DND-41 (cell line): ENCODE results near the gene ERCC6.

Experiments
- ATAC-seq: fragments of 200-7000 bp; cut with Tn5 transposase; 3 replicates; pipeline ENCODE4 v1.9.1; 2021; ENCODE audit warnings: low read depth; ENCODE audit not compliant: insufficient read depth
- DNase-seq: peaks from one replicate; pipeline ENCODE4 v3.0.0-alpha.2; 2020
- H2AFZ ChIP-seq: 2 replicates; pipeline ENCODE4 v1.6.0; 2012; ENCODE audit warnings: low read depth, low read length
- H3K27ac ChIP-seq: 2 replicates; pipeline ENCODE4 v1.5.1; 2012; ENCODE audit warnings: low read length, inconsistent platforms
- H3K27me3 ChIP-seq: fragments of 200-600 bp; sonication (generic); 2 replicates; pipeline ENCODE4 v1.6.0; 2012; ENCODE audit warnings: low read length, mild to moderate bottlenecking, inconsistent platforms; ENCODE audit not compliant: insufficient read depth, poor library complexity
- H3K36me3 ChIP-seq: 2 replicates; pipeline ENCODE4 v1.5.1; 2012; ENCODE audit warnings: low read length, inconsistent platforms; ENCODE audit not compliant: insufficient read depth
- H3K4me1 ChIP-seq: 2 replicates; pipeline ENCODE4 v1.5.1; 2012; ENCODE audit warnings: mild to moderate bottlenecking, low read length; ENCODE audit not compliant: insufficient read depth
- H3K4me2 ChIP-seq: 2 replicates; pipeline ENCODE4 v1.6.0; 2012; ENCODE audit warnings: mild to moderate bottlenecking, moderate library complexity, low read length, inconsistent platforms; ENCODE audit not compliant: insufficient read depth
- H3K4me3 ChIP-seq, 2 experiments: fragments of 200-600 bp in 1 of 2; shearing (Covaris generic) in 1 of 2; 2 replicates each; pipeline ENCODE4 v1.5.1; 2012 to 2016; ENCODE audit warnings: inconsistent platforms in 2 of 2, low read length in 2 of 2, mild to moderate bottlenecking in 2 of 2, low read depth in 1 of 2, moderate library complexity in 1 of 2
- H3K79me2 ChIP-seq: 2 replicates; pipeline ENCODE4 v1.6.0; 2012; ENCODE audit warnings: low read length, inconsistent platforms; ENCODE audit not compliant: insufficient read depth
- H3K9ac ChIP-seq: 2 replicates; pipeline ENCODE4 v1.6.0; 2012; ENCODE audit warnings: low read depth, mild to moderate bottlenecking, inconsistent platforms, low read length, moderate library complexity
- H3K9me3 ChIP-seq: 2 replicates; pipeline ENCODE4 v1.5.1; 2012; ENCODE audit warnings: low read length, moderate library complexity, mild to moderate bottlenecking, inconsistent platforms; ENCODE audit not compliant: insufficient read depth, severe bottlenecking
- H4K20me1 ChIP-seq: 2 replicates; pipeline ENCODE4 v1.6.0; 2012; ENCODE audit warnings: low read length; ENCODE audit not compliant: insufficient read depth
- EZH2 ChIP-seq: IDR thresholded peaks from 3 replicates; pipeline ENCODE4 v1.6.1; 2012; ENCODE audit warnings: borderline replicate concordance, low read depth, mild to moderate bottlenecking, moderate library complexity, low read length, inconsistent platforms; ENCODE audit not compliant: severe bottlenecking
- TF ChIP-seq, protein P1 (sequence below): IDR thresholded peaks from 2 replicates; pipeline ENCODE4 v1.5.1; 2012; ENCODE audit warnings: borderline replicate concordance, low read length, moderate library complexity, mild to moderate bottlenecking; ENCODE audit not compliant: poor library complexity, severe bottlenecking; ENCODE audit errors: extremely low read depth

The ERCC6 gene

DNA sequence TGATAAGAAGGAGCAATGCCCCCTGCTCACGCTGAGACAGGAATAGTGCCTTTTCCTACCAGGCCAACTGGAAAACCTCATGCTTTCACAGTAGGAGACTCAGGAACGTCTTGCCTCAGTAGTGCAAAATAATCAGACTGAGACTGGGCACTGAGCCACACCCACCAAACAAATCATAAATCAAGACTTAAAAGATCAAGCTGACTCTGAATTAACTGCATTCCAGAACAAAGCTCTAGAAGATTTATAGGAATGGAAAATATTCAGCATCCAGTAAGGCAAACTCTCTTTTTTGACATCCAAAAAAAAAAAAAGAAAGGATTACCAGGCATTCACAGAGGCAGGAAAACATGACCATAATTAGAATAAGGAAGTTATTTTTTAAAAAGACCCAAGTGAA, 40.7 kb upstream of the ERCC6 start:
- ATAC-seq (no peak), DNase-seq (no peak)
- Histone ChIP-seq H3K9me3 (no peaks in the 10 kb centered on the region), H3K27me3 (no peaks in the 10 kb centered on the region), H3K4me2 (no peak overlapping the region), H3K4me3 (no peak overlapping the region), H3K9ac (no peak overlapping the region), H3K36me3 (no peaks in the 10 kb centered on the region), H2AFZ (no peak overlapping the region), H3K79me2 (no peaks in the 10 kb centered on the region), H3K27ac (no peak overlapping the region), H3K4me1 (no peaks in the 10 kb centered on the region), H4K20me1 (no peaks in the 10 kb centered on the region)
- TF ChIP-seq, protein P1, sequence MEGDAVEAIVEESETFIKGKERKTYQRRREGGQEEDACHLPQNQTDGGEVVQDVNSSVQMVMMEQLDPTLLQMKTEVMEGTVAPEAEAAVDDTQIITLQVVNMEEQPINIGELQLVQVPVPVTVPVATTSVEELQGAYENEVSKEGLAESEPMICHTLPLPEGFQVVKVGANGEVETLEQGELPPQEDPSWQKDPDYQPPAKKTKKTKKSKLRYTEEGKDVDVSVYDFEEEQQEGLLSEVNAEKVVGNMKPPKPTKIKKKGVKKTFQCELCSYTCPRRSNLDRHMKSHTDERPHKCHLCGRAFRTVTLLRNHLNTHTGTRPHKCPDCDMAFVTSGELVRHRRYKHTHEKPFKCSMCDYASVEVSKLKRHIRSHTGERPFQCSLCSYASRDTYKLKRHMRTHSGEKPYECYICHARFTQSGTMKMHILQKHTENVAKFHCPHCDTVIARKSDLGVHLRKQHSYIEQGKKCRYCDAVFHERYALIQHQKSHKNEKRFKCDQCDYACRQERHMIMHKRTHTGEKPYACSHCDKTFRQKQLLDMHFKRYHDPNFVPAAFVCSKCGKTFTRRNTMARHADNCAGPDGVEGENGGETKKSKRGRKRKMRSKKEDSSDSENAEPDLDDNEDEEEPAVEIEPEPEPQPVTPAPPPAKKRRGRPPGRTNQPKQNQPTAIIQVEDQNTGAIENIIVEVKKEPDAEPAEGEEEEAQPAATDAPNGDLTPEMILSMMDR = no peak
- TF ChIP-seq EZH2 = no peak

- Histone ChIP-seq H3K36me3 (no peaks in the 10 kb centered on the region), H4K20me1 (no peaks in the 10 kb centered on the region), H3K4me3 (no peak overlapping the region), H3K4me2 (no peak overlapping the region), H3K9ac (no peak overlapping the region), H3K9me3 (no peaks in the 10 kb centered on the region), H3K27ac (no peak overlapping the region), H3K27me3 (no peaks in the 10 kb centered on the region), H3K79me2 (no peaks in the 10 kb centered on the region), H2AFZ (no peak overlapping the region), H3K4me1 (no peaks in the 10 kb centered on the region)
- DNase-seq (no peak), ATAC-seq (no peak)
- TF ChIP-seq, protein P1 = no peak
- no peak for TF ChIP-seq EZH2
Observed at GRCh38 chr10:49578392-49578791, 39.5 kb upstream of the ERCC6 start.

DNA sequence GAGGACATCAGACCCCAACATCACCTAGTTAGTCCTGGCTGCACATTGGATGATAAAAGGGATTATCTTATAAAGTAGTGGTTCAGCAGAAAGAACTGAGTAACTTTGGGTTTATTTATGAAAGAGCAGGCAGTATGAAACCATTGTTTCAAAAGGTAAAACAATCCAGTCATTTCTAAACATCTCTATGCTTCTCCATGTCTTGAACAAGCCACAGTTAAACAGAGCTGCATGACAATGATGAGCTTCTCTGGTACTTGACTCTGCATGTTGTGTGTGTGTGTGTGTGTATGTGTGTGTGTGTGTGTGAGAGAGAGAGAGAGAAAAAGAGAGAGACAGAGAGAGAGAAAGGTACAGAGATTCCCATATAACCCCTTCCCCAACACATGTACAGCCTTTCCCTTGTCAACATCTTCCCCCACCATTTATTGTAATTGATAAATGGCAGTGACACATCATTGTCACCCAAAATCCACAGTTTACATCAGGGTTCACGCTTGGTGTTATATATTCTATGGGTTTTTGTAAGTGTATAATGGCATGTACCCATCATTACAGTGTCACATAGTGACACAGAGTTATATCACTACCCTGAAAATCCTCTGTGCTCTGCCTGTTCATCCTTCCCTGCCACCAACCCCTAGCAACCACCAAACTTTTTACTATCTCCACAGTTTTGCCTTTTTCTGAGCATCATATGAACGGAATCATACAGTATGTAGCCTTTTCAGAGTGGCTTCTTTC, 38.4 kb upstream of the ERCC6 start:
- TF ChIP-seq EZH2 = no peak
- TF ChIP-seq, protein P1 = no peak
- Histone ChIP-seq H3K36me3 (no peaks in the 10 kb centered on the region), H3K4me3 (no peak overlapping the region), H3K79me2 (no peaks in the 10 kb centered on the region), H3K27ac (no peak overlapping the region), H4K20me1 (no peaks in the 10 kb centered on the region), H3K4me1 (no peaks in the 10 kb centered on the region), H3K9ac (no peak overlapping the region), H3K27me3 (no peaks in the 10 kb centered on the region), H3K9me3 (no peaks in the 10 kb centered on the region), H2AFZ (no peak overlapping the region), H3K4me2 (no peak overlapping the region)
- ATAC-seq (no peak), DNase-seq (no peak)
